Left ventricle myocardium inferior (tissue), 1 donor: ENCODE measurements around the gene RDH12. TPM values are rescaled to one million over a fixed set of nuclear protein-coding genes. Genes with fewer than 3 reads are reported as not detected.

Experiments used
- DNase-seq: peaks from one replicate; pipeline ENCODE4 v3.0.0-alpha.2; 2020
- H3K27ac ChIP-seq: fragments of 200-600 bp; replicated peaks from 2 replicates; pipeline ENCODE4 v1.8.0; 2021
- H3K27me3 ChIP-seq: fragments of 200-600 bp; 2 replicates; pipeline ENCODE4 v1.8.0; 2021; ENCODE audit warnings: low read depth
- H3K36me3 ChIP-seq: fragments of 200-600 bp; 2 replicates; pipeline ENCODE4 v1.8.0; 2021
- H3K4me1 ChIP-seq: fragments of 200-600 bp; 2 replicates; pipeline ENCODE4 v1.8.0; 2021
- H3K4me3 ChIP-seq: fragments of 200-600 bp; 2 replicates; pipeline ENCODE4 v1.8.0; 2021; ENCODE audit warnings: mild to moderate bottlenecking, moderate library complexity
- H3K9me3 ChIP-seq: fragments of 200-600 bp; replicated peaks from 2 replicates; pipeline ENCODE4 v1.8.0; 2021
- CTCF ChIP-seq: fragments of 200-600 bp; IDR thresholded peaks from 2 replicates; pipeline ENCODE4 v1.8.0; 2021; ENCODE audit warnings: antibody characterized with exemption, mild to moderate bottlenecking, borderline replicate concordance
- intact Hi-C: fragments of 100-400 bp; cut with micrococcal nuclease; formaldehyde crosslinking; loops from one replicate; pipeline ENCODE4 v1.11.0; 2022
- total RNA-seq: library from RNA; stranded (reverse); fragmentation: NEBNext Ultra II Directional; extraction: Animal tissue kit (Norgen Biotek cat#: 25700); gene quantifications from one replicate; pipeline ENCODE4 v1.2.1, GENCODE V29; 2021
- donor health status: DM: no; HTN: yes; CAD: no; lungs with severe emphysema.

RDH12 gene
- total RNA-seq, 1 donor from 2014 or later: not detected

- no peak for DNase-seq
- intact Hi-C loops: no loop called here
- no peaks in the 10 kb centered on the region for H3K27me3 ChIP-seq
- H3K9me3 ChIP-seq: no peaks in the 10 kb centered on the region
- H3K36me3 ChIP-seq: peaks cover 20% of the 10 kb centered on the region
- peaks cover 19% of the 10 kb centered on the region for H3K4me1 ChIP-seq
- TF ChIP-seq CTCF: no peak
- H3K27ac ChIP-seq: no peak overlapping the region
- H3K4me3 ChIP-seq: no peak overlapping the region
These were observed 22.7 kb upstream of the RDH12 start for GRCh38 chr14:67679006-67679405.

GRCh38 chr14:67680121-67680602 is 21.5 kb upstream of the RDH12 start:
- Histone ChIP-seq H3K36me3 (peaks cover 31% of the 10 kb centered on the region), H3K9me3 (no peaks in the 10 kb centered on the region), H3K4me1 (peaks cover 7% of the 10 kb centered on the region), H3K4me3 (no peak overlapping the region), H3K27me3 (no peaks in the 10 kb centered on the region), H3K27ac (no peak overlapping the region)
- intact Hi-C loops: no loop called here
- no peak for DNase-seq
- TF ChIP-seq CTCF: no peak

GRCh38 chr14:67680941-67681340 is 20.7 kb upstream of the RDH12 start:
- no peaks in the 10 kb centered on the region for H3K9me3 ChIP-seq
- H3K36me3 ChIP-seq: peaks cover 38% of the 10 kb centered on the region
- no peak for DNase-seq
- H3K4me1 ChIP-seq: peaks cover 3% of the 10 kb centered on the region
- no peak overlapping the region for H3K27ac ChIP-seq
- intact Hi-C loops: no loop called here
- no peak overlapping the region for H3K4me3 ChIP-seq
- H3K27me3 ChIP-seq: no peaks in the 10 kb centered on the region
- TF ChIP-seq CTCF: no peak

- no peak overlapping the region for H3K27ac ChIP-seq
- H3K4me1 ChIP-seq: peaks cover 3% of the 10 kb centered on the region
- H3K27me3 ChIP-seq: no peaks in the 10 kb centered on the region
- DNase-seq: no peak
- H3K36me3 ChIP-seq: peaks cover 52% of the 10 kb centered on the region
- no peak overlapping the region for H3K4me3 ChIP-seq
- H3K9me3 ChIP-seq: no peaks in the 10 kb centered on the region
- no peak for TF ChIP-seq CTCF
- intact Hi-C loops: no loop called here
These were observed 17.8 kb upstream of the RDH12 start for GRCh38 chr14:67683842-67684241.

GRCh38 chr14:67690011-67690410 is 11.7 kb upstream of the RDH12 start:
- Histone ChIP-seq H3K9me3 (no peaks in the 10 kb centered on the region), H3K4me1 (peaks cover 14% of the 10 kb centered on the region), H3K4me3 (no peak overlapping the region), H3K27me3 (no peaks in the 10 kb centered on the region), H3K36me3 (peaks cover 68% of the 10 kb centered on the region), H3K27ac (no peak overlapping the region)
- no peak for TF ChIP-seq CTCF
- DNase-seq: no peak
- intact Hi-C loops: no loop called here
